Measurements from ENCODE around the gene SRC.

SRC gene

DNA sequence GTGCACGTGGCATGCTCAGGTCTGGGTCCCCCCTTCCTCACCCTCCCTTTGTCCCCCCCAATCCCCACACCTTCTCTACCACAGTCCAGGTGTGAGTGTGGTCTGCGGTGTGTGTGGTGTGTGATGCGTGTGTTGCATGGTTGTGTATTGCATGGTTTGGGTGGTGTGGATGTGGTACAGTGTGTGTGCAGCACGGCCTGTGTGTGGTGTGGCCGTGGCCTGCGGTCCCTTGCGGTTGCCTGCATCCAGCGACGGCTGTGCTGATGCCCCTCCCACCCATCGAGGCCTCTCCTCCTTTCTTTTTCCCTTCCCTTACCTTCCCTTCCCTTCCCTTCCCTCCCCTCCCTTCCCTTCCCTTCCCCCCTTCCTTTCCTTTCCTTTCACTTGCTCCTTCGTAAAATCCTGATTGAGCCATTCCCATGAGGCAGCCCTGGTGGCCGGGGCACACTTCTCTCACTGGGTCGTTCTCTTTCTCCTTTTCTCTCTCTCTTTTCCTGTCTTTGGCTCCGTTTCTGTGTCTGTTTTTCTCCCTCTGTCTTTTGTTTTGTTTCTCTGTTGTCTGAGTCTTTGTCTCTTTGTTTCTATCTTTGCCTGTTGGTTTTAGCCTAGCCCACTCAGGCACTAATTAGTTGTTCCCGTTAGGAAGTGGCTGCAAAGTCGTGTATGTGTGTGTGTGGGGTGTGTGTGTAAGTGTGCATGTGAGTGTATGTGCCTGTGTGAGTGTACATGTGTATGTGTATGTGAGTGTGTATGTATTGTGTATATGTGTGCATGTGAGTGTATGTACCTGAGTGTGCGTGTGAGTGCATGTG lies 65.7 kb downstream of the SRC start:
- in situ Hi-C loops (cut with HindIII; ENCODE audit: low sequenced_read_pairs): no loop called here
- DNase-seq (ENCODE audit: low read depth, low spot score): no peak
- TF ChIP-seq, protein P1, sequence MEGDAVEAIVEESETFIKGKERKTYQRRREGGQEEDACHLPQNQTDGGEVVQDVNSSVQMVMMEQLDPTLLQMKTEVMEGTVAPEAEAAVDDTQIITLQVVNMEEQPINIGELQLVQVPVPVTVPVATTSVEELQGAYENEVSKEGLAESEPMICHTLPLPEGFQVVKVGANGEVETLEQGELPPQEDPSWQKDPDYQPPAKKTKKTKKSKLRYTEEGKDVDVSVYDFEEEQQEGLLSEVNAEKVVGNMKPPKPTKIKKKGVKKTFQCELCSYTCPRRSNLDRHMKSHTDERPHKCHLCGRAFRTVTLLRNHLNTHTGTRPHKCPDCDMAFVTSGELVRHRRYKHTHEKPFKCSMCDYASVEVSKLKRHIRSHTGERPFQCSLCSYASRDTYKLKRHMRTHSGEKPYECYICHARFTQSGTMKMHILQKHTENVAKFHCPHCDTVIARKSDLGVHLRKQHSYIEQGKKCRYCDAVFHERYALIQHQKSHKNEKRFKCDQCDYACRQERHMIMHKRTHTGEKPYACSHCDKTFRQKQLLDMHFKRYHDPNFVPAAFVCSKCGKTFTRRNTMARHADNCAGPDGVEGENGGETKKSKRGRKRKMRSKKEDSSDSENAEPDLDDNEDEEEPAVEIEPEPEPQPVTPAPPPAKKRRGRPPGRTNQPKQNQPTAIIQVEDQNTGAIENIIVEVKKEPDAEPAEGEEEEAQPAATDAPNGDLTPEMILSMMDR (IDR thresholded peaks at IDR 0.05; ENCODE audit: low read depth, low read length): no peak
- H3K4me3 ChIP-seq (ENCODE audit: low read depth, low read length): no peak overlapping the region

DNA sequence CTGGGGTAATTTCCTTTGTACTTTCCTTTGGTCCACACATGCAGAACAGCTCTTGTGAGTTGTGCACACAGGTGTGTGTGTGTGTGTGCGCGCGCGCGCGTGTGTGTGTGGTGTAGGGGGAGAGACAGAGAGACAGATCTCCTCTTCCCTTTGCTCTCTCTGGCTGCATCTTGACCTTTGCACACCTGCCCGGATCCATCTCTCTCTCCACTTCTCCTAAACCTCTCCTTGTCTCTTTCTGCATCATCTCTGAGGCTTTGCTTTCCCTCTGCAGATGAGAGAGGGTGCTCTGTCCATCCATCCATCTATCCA lies 67.0 kb downstream of the SRC start:
- no peak for DNase-seq (ENCODE audit: low read depth, low spot score)
- no peak overlapping the region for H3K4me3 ChIP-seq (ENCODE audit: low read depth, low read length)
- TF ChIP-seq, protein P1 (IDR thresholded peaks at IDR 0.05; ENCODE audit: low read depth, low read length): no peak
- in situ Hi-C loops (cut with HindIII; ENCODE audit: low sequenced_read_pairs): no loop called here

DNA sequence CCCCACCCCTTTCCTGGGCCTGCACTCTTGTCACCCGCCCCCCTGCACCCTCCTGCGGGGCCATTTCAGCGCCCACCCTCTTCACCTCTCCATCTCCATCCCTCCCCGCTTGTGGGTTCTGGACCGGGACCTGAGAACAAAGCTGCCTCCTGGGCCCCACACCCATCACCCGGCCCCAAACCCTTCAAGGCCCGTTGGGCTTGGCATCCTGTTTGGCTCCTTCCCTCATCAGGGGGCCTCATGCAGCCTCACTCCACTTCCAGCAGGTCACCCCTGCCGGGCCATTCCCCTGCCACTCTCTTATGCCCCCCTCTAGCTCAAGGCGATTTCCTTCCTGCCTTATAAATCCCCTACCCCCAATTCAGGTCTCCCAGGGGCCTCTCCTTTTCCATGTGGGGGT lies 67.4 kb downstream of the SRC start:
- TF ChIP-seq, protein P1 (IDR thresholded peaks at IDR 0.05; ENCODE audit: low read depth, low read length): no peak
- no peak for DNase-seq (ENCODE audit: low read depth, low spot score)
- no peak overlapping the region for H3K4me3 ChIP-seq (ENCODE audit: low read depth, low read length)
- in situ Hi-C loops (cut with HindIII; ENCODE audit: low sequenced_read_pairs): no loop called here

DNA sequence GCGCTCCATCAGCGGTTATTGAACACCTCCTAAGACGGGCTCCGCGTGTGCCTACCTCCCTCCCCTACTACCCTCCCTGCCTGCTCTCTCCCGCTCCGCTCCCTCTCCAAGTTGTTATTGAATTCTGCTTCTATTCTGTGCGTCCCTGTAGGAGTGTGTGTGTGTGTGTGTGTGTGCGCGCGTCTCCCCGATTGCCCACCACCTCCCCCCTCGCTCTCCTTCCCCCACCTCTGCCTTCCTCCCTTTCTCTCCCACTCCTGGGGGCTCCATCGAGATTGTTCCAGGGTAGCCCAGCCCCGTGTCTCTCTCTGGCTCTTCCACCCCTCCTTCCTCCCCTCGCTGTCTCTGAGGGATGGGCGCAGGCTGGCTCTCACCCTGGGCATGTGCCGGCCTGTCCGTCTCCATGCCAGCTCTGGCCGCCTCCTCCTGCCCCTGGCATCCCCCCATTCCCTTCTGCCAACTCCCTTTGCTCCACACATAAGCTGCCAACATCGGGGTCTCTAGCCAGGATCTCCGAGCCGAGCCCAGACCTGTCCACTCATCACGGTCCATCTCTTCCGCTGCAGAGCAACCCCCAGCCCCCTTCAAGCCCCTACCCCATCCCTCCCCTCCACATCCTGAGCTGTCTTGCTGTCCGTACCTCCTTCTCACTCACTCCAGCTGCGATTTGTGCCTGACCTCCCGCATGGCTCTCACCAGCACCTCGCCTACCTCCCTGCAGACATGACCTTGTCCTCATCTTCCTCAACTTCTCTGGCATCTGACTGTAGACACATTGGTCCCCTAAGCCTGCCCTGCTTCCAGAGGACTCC lies 68.5 kb downstream of the SRC start:
- in situ Hi-C loops (cut with HindIII; ENCODE audit: low sequenced_read_pairs): no loop called here
- TF ChIP-seq, protein P1 (IDR thresholded peaks at IDR 0.05; ENCODE audit: low read depth, low read length): no peak

DNA sequence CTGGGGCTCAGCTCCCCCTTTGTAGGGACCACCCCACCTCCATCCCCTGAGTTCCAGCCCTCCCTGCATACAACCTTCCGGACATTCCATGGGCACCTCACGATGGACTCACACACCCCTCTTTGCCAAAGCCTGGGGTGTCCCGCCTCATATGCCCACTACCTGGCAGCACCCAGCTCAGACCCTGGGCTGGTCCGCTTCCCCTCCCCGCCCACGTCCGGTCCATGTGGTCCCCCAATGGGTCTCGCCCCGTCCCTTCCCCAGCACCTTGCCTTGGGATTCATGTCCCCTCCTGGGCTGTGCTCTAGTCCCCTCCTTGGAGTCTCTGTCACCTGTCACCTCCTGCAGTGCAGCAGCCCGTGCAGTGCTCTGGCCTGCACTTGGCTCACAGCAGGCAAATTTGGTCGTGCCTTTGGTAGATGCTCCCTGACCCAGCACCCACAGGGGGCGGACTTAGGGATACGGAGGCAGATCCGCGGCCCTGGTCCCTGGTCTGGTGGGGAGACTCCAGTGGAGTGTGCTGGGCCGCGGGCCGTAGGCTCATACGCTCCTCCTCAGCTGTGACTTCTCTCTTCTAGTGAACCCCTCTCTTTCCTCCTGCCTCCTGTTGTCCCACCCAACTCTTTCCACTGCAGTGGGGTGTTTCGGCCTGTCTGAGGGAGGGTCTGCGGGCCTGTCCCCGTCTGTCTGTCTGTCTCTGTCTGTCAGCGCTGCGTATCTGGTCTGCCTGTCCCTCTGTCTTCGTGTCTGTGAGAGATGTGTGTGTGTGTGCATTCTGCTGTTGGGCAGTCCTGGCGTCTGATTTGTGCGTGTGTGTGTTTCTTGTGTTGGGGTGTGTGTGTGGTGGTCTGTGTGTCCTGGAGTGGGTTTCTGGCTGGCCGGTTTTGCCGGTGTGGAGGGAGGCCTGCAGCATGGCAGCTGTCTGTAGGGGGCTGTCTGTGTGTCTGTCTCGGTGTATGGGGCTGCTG lies 69.5 kb downstream of the SRC start:
- H3K4me3 ChIP-seq (ENCODE audit: low read depth, low read length): no peak overlapping the region
- TF ChIP-seq, protein P1 (IDR thresholded peaks at IDR 0.05; ENCODE audit: low read depth, low read length): no peak
- in situ Hi-C loops (cut with HindIII; ENCODE audit: low sequenced_read_pairs): no loop called here
- no peak for DNase-seq (ENCODE audit: low read depth, low spot score)

More for the DNA sequence above, 68.5 kb downstream of the SRC start:
- H3K4me3 ChIP-seq (ENCODE audit: low read depth, low read length): no peak overlapping the region
- no peak for DNase-seq (ENCODE audit: low read depth, low spot score)
